H9 (cell line): ENCODE data around the gene CD244. TPM values are rescaled to one million over a fixed set of nuclear protein-coding genes. Genes with fewer than 3 reads are reported as not detected.
A peak's percentile ranks its signal among the peaks of the same experiment; 100 is the strongest.

Experiments used
- DNase-seq: peaks from one replicate; pipeline ENCODE4 v3.0.0-alpha.2; 2017
- H2AFZ ChIP-seq: one replicate; pipeline ENCODE4 v1.6.1; 2013; ENCODE audit warnings: mild to moderate bottlenecking, low read length, control low read depth, moderate library complexity
- H2AK5ac ChIP-seq: 2 replicates; pipeline ENCODE4 v1.6.1; 2013; ENCODE audit warnings: low read length, control low read depth, mixed read lengths; ENCODE audit not compliant: insufficient read length
- H2BK120ac ChIP-seq: one replicate; pipeline ENCODE4 v1.6.1; 2013; ENCODE audit warnings: low read depth, mild to moderate bottlenecking, low read length, control low read depth, inconsistent platforms; ENCODE audit not compliant: poor library complexity, severe bottlenecking
- H2BK12ac ChIP-seq: 2 replicates; pipeline ENCODE4 v1.6.1; 2013; ENCODE audit warnings: low read length, control low read depth, mixed read lengths, low read depth; ENCODE audit not compliant: insufficient read length
- H2BK15ac ChIP-seq: 2 replicates; pipeline ENCODE4 v1.6.1; 2013; ENCODE audit warnings: low read depth, low read length, control low read depth
- H2BK20ac ChIP-seq: one replicate; pipeline ENCODE4 v1.6.1; 2013; ENCODE audit warnings: low read depth, mild to moderate bottlenecking, low read length, control low read depth, inconsistent platforms; ENCODE audit not compliant: poor library complexity, severe bottlenecking
- H2BK5ac ChIP-seq: 2 replicates; pipeline ENCODE4 v1.6.1; 2013; ENCODE audit warnings: low read length, control low read depth, mixed read lengths; ENCODE audit not compliant: insufficient read length
- H3K14ac ChIP-seq: 2 replicates; pipeline ENCODE4 v1.6.1; 2013; ENCODE audit warnings: low read length, control low read depth; ENCODE audit not compliant: insufficient read depth
- H3K18ac ChIP-seq: 2 replicates; pipeline ENCODE4 v1.6.1; 2013; ENCODE audit warnings: low read depth, mild to moderate bottlenecking, mixed read lengths, low read length, control low read depth; ENCODE audit not compliant: insufficient read length
- H3K23ac ChIP-seq: 2 replicates; pipeline ENCODE4 v1.6.1; 2013; ENCODE audit warnings: low read length, control low read depth, mixed read lengths, low read depth; ENCODE audit not compliant: insufficient read length
- H3K23me2 ChIP-seq: 2 replicates; pipeline ENCODE4 v1.6.1; 2013; ENCODE audit warnings: low read depth, mild to moderate bottlenecking, mixed read lengths, low read length, control low read depth; ENCODE audit not compliant: insufficient read length, poor library complexity, severe bottlenecking
- H3K27ac ChIP-seq: 2 replicates; pipeline ENCODE4 v1.5.1; 2013; ENCODE audit warnings: low read length, control low read depth, mixed read lengths, low read depth; ENCODE audit not compliant: insufficient read length
- H3K27me3 ChIP-seq: 2 replicates; pipeline ENCODE4 v1.6.1; 2013; ENCODE audit warnings: low read length, control low read depth, inconsistent platforms; ENCODE audit not compliant: insufficient read depth
- H3K4ac ChIP-seq: 2 replicates; pipeline ENCODE4 v1.6.1; 2013; ENCODE audit warnings: low read depth, mild to moderate bottlenecking, control low read depth, inconsistent platforms, low read length, moderate library complexity
- H3K4me1 ChIP-seq: 2 replicates; pipeline ENCODE4 v1.6.1; 2013; ENCODE audit warnings: low read length, control low read depth, inconsistent platforms; ENCODE audit not compliant: insufficient read depth
- H3K4me2 ChIP-seq: 2 replicates; pipeline ENCODE4 v1.6.1; 2013; ENCODE audit warnings: low read length, control low read depth, mixed read lengths; ENCODE audit not compliant: insufficient read length, insufficient read depth
- H3K56ac ChIP-seq: 2 replicates; pipeline ENCODE4 v1.6.1; 2013; ENCODE audit warnings: low read depth, mild to moderate bottlenecking, mixed read lengths, low read length, control low read depth; ENCODE audit not compliant: insufficient read length
- H3K79me1 ChIP-seq: 2 replicates; pipeline ENCODE4 v1.6.1; 2013; ENCODE audit warnings: low read depth, mild to moderate bottlenecking, moderate library complexity, low read length, control low read depth, inconsistent platforms; ENCODE audit not compliant: insufficient read depth, poor library complexity, severe bottlenecking
- H3K79me2 ChIP-seq: 2 replicates; pipeline ENCODE4 v1.6.1; 2013; ENCODE audit warnings: low read length, control low read depth, inconsistent platforms; ENCODE audit not compliant: insufficient read depth
- H3K9ac ChIP-seq: 2 replicates; pipeline ENCODE4 v1.6.1; 2013; ENCODE audit warnings: low read length, control low read depth, mixed read lengths; ENCODE audit not compliant: insufficient read length; ENCODE audit errors: extremely low read depth
- H3K9me3 ChIP-seq: one replicate; pipeline ENCODE4 v1.6.1; 2013; ENCODE audit warnings: low read depth, low read length, inconsistent platforms; ENCODE audit not compliant: control insufficient read depth
- H3T11ph ChIP-seq: one replicate; pipeline ENCODE4 v1.6.1; 2013; ENCODE audit warnings: mild to moderate bottlenecking, low read length, control low read depth, inconsistent platforms
- H4K20me1 ChIP-seq: one replicate; pipeline ENCODE4 v1.6.1; 2013; ENCODE audit not compliant: control insufficient read depth, insufficient read length, insufficient read depth
- H4K5ac ChIP-seq: 2 replicates; pipeline ENCODE4 v1.6.1; 2013; ENCODE audit warnings: low read depth, mild to moderate bottlenecking, mixed read lengths, low read length, control low read depth; ENCODE audit not compliant: insufficient read length
- H4K8ac ChIP-seq: replicated peaks from 2 replicates; pipeline ENCODE4 v1.6.1; 2013; ENCODE audit warnings: low read length, control low read depth, mixed read lengths, low read depth; ENCODE audit not compliant: insufficient read length
- H4K91ac ChIP-seq: 2 replicates; pipeline ENCODE4 v1.6.1; 2013; ENCODE audit warnings: low read depth, mild to moderate bottlenecking, moderate library complexity, mixed read lengths, low read length, control low read depth; ENCODE audit not compliant: insufficient read length
- H3K27ac Mint-ChIP-seq, 3 experiments: 2 replicates in 2 of 3; 3 replicates in 1 of 3; pipeline ENCODE4 v1.8.0; 2020 to 2021; ENCODE audit warnings: mixed read lengths in 3 of 3, mild to moderate bottlenecking in 1 of 3, moderate library complexity in 1 of 3
- H3K27me3 Mint-ChIP-seq: 2 replicates; pipeline ENCODE4 v1.8.0; 2021; ENCODE audit warnings: low read depth, mild to moderate bottlenecking, moderate library complexity, mixed read lengths
- H3K36me3 Mint-ChIP-seq, 3 experiments: 2 replicates in 2 of 3; 3 replicates in 1 of 3; pipeline ENCODE4 v1.8.0; 2020 to 2021; ENCODE audit warnings: low read depth in 3 of 3, mixed read lengths in 3 of 3; ENCODE audit not compliant: insufficient read depth in 1 of 3
- H3K4me1 Mint-ChIP-seq, 2 experiments: 2 replicates each; pipeline ENCODE4 v1.8.0; 2020; ENCODE audit warnings: mixed read lengths in 2 of 2
- H3K4me3 Mint-ChIP-seq, 2 experiments: 2 replicates in 1 of 2; 3 replicates in 1 of 2; pipeline ENCODE4 v1.8.0; 2020 to 2021; ENCODE audit warnings: mild to moderate bottlenecking in 2 of 2, mixed read lengths in 2 of 2, moderate library complexity in 1 of 2
- H3K9me3 Mint-ChIP-seq, 2 experiments: 2 replicates in 1 of 2; 3 replicates in 1 of 2; pipeline ENCODE4 v1.8.0; 2020; ENCODE audit warnings: mild to moderate bottlenecking in 2 of 2, mixed read lengths in 2 of 2, moderate library complexity in 1 of 2
- CTCF ChIP-seq: fragments of 200-600 bp; sonication (generic); conservative IDR thresholded peaks from 3 replicates; pipeline ENCODE4 v1.8.0; 2021; ENCODE audit warnings: antibody characterized with exemption, mild to moderate bottlenecking
- WGBS: extraction: QIAGEN DNeasy Blood & Tissue Kit; methylation state at CpG from one replicate; pipeline ENCODE4 v1.1.7; 2013; ENCODE audit warnings: missing lambda C conversion rate, low lambda C conversion rate, mixed read lengths; ENCODE audit not compliant: insufficient read length; ENCODE audit errors: extremely low coverage; 5-methylcytosine and 5-hydroxymethylcytosine counted together
- total RNA-seq: library from RNA; stranded (reverse); gene quantifications from 2 replicates; pipeline ENCODE4 v1.2.1, GENCODE V29; 2021

The CD244 gene
- total RNA-seq, 1 experiment from 2014 or later: not detected

GRCh38 chr1:160798439-160798838, 64.2 kb downstream of the CD244 start:
- no CpG with 5 or more reads among the region's 2 CpGs for WGBS
- Histone ChIP-seq H3K9me3 (no peaks in the 10 kb centered on the region), H2AK5ac (no peak overlapping the region), H2BK120ac (no peak overlapping the region), H3K18ac (no peak overlapping the region), H3K4me1 (no peaks in the 10 kb centered on the region), H2BK15ac (no peak overlapping the region), H3K27me3 (no peaks in the 10 kb centered on the region), H3K23ac (no peak overlapping the region), H3K56ac (no peak overlapping the region), H3K27ac (no peak overlapping the region), H4K5ac (no peak overlapping the region), H2BK5ac (no peak overlapping the region), H2BK20ac (no peak overlapping the region), H2BK12ac (no peak overlapping the region), H3K4ac (no peak overlapping the region), H3K79me1 (no peaks in the 10 kb centered on the region), H3K23me2 (no peaks in the 10 kb centered on the region), H3K4me2 (no peak overlapping the region), H4K91ac (no peak overlapping the region), H3K9ac (no peak overlapping the region), H3T11ph (no peak overlapping the region), H4K8ac (no peak overlapping the region), H4K20me1 (no peaks in the 10 kb centered on the region), H3K14ac (0 out of 2 replicates have a peak overlapping the region, but pooled peaks have one; percentile 7), H3K79me2 (no peaks in the 10 kb centered on the region), H2AFZ (no peak overlapping the region)
- no peak for DNase-seq
- Mint-ChIP-seq H3K4me3 (no peak overlapping the region), H3K27ac (no peak overlapping the region), H3K36me3 (no peaks in the 10 kb centered on the region), H3K9me3 (no peaks in the 10 kb centered on the region), H3K4me1 (no peaks in the 10 kb centered on the region), H3K27me3 (peaks cover 3% of the 10 kb centered on the region; the same call in 1 of the 2 replicates)
- no peak for TF ChIP-seq CTCF
